ENCODE measurements around the gene ZNF205. TPM values are rescaled to one million over a fixed set of nuclear protein-coding genes. Genes with fewer than 3 reads are reported as not detected.
A peak's percentile ranks its signal among the peaks of the same experiment; 100 is the strongest.

The ZNF205 gene
- total and polyA plus RNA-seq, 7 donors = 1.8 to 5.4 (median 1.9) TPM

DNA sequence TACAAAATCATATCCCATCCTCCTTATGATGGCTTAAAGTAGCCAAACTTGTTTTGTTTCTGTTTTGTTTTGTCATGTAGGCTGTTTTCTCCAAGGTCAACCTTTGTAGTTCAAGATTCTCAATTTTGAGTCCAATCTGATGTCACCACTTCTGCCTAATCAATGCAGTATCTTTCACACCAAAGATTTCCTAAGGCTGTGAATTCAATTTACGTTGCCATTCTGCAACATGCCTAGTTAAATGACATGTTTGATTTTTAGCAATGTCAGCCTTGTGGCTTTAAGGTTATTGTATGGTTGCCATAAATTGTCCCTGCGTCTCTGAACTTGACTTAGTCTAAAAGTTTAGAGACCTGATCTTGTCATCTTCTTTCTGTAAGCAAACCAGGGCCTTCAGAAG is 42.8 kb downstream of the ZNF205 start:
- intact Hi-C loops (cut with DNase I) = no loop called here
- ATAC-seq (no peak), DNase-seq (no peak)
- no peaks in the 10 kb centered on the region for H3K9me3 ChIP-seq
- H3K36me3 ChIP-seq (ENCODE audit: insufficient read depth in 1 of 2, low read depth in 1 of 2) = no peaks in the 10 kb centered on the region
- 63 to 92% (median 84%) methylated on average over 2 of the region's 2 CpGs for WGBS, 3 donors
- peaks cover 18% of the 10 kb centered on the region for H3K4me1 ChIP-seq
- H3K27ac ChIP-seq = no peak overlapping the region
- peaks cover 0 to 24% (median 23%) of the 10 kb centered on the region in 3 donors for H3K27me3 ChIP-seq (ENCODE audit: insufficient read depth in 3 of 3, low read length in 2 of 3)
- no peak overlapping the region for H3K4me3 ChIP-seq
- TF ChIP-seq, protein P1, sequence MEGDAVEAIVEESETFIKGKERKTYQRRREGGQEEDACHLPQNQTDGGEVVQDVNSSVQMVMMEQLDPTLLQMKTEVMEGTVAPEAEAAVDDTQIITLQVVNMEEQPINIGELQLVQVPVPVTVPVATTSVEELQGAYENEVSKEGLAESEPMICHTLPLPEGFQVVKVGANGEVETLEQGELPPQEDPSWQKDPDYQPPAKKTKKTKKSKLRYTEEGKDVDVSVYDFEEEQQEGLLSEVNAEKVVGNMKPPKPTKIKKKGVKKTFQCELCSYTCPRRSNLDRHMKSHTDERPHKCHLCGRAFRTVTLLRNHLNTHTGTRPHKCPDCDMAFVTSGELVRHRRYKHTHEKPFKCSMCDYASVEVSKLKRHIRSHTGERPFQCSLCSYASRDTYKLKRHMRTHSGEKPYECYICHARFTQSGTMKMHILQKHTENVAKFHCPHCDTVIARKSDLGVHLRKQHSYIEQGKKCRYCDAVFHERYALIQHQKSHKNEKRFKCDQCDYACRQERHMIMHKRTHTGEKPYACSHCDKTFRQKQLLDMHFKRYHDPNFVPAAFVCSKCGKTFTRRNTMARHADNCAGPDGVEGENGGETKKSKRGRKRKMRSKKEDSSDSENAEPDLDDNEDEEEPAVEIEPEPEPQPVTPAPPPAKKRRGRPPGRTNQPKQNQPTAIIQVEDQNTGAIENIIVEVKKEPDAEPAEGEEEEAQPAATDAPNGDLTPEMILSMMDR (IDR thresholded peaks at IDR 0.05) = no peak

DNA sequence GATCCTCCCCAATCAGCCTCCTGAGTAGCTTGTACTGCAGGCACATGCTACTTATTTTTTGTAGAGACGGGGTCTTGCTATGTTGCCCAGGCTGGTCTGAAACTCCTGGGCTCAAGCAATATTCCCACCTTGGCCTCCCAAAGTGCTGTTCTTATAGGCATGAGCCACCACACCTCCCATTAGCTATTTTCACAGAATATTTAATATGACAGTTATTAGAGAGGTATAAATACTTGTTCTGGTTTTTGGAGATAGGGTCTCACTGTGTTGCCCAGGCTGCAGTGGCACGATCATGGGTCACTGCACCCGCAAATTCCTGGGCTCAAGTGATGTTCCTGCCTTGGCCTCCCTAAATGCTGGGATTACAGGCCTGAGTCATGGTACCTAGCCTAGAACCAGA is 43.6 kb downstream of the ZNF205 start:
- Histone ChIP-seq H3K4me3 (no peak overlapping the region), H3K27ac (no peak overlapping the region), H3K36me3 (ENCODE audit: insufficient read depth in 1 of 2, low read depth in 1 of 2) (no peaks in the 10 kb centered on the region), H3K9me3 (no peaks in the 10 kb centered on the region), H3K27me3 (ENCODE audit: insufficient read depth in 3 of 3, low read length in 2 of 3) (peaks cover 0 to 28% (median 25%) of the 10 kb centered on the region in 3 donors), H3K4me1 (peaks cover 18% of the 10 kb centered on the region)
- intact Hi-C loops (cut with DNase I) = no loop called here
- ATAC-seq (no peak), DNase-seq (no peak)
- TF ChIP-seq, protein P1 (IDR thresholded peaks at IDR 0.05) = no peak
- WGBS, 3 donors = 94 to 97% (median 96%) methylated on average over 3 of the region's 3 CpGs

DNA sequence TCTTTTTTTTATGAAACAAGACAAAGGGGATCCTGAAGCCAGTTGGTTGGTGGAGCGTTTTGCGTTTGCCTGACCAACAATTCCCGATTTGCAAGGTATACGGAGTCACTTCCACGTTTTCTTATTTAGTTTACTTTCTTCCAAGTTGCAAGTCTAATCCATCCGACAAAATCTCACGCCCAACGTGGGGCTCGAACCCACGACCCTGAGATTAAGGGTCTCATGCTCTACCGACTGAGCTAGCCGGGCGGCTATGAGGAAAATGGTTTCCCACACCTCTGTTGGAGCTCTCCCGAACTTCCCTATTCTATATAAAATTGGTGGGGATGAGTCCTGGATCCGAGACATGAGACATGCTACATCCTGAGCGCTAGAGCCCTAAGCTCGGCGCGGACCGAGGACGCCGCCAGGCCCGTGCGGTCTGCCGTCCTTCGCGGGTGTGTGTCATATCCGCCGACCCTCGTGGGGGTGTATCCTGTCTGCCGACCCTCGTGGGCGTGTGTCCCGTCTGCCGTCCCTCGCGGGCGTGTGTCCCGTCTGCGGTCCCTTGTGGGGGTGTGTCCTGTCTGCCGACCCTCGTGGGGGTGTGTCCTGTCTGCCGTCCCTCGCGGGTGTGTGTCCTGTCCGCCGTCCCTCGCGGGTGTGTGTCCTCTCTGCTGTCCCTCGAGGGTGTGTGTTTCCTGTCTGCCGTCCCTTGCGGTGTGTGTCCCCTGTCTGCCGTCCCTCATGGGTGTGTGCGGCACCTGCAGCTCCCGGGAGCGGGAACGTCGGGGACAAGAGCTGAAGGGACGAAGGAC is 45.0 kb downstream of the ZNF205 start:
- WGBS, 3 donors = 2 to 3% (median 2%) methylated on average over 53 to 59 of the region's 59 CpGs
- TF ChIP-seq, protein P1 (IDR thresholded peaks at IDR 0.05) = no peak
- H3K4me1 ChIP-seq = peaks cover 8% of the 10 kb centered on the region
- intact Hi-C loops (cut with DNase I) = no loop called here
- ATAC-seq (peak; percentile 21 to 32 (median 27)), DNase-seq (peak; percentile 60 to 62)
- peak overlapping the region; percentile 77 for H3K4me3 ChIP-seq
- H3K9me3 ChIP-seq = no peaks in the 10 kb centered on the region
- H3K27me3 ChIP-seq (ENCODE audit: insufficient read depth in 3 of 3, low read length in 2 of 3) = peaks cover 0 to 43% (median 31%) of the 10 kb centered on the region in 3 donors
- H3K27ac ChIP-seq = peak overlapping the region; percentile 58
- H3K36me3 ChIP-seq (ENCODE audit: insufficient read depth in 1 of 2, low read depth in 1 of 2) = no peaks in the 10 kb centered on the region

DNA sequence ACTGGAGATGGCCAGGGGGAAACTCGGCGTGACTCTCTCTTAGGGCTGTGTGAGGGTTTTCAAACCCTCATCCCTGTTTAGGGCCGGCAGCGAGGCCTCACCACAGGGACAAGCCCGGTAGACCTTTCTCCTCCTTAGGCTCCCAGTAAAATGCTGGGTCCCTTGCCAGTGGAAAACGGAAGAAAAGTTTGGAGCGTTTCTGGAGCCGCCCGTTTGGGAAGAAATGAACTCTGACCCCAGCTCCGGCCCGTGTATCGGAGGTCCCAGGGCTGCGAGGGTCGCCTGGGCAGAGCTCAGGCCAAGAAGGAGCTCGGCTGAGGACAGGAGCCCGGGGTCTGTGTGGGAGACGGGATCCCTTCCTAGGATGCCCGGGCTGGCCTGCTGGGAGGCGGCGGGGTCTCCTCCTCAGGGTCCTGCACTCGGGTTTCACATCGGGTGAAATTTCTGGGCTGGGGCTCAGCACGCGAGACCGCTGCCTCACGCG is 45.7 kb downstream of the ZNF205 start:
- H3K27me3 ChIP-seq (ENCODE audit: insufficient read depth in 3 of 3, low read length in 2 of 3) = peaks cover 0 to 44% (median 31%) of the 10 kb centered on the region in 3 donors
- H3K4me3 ChIP-seq = peak overlapping the region; percentile 77
- H3K27ac ChIP-seq = peak overlapping the region; percentile 58
- DNase-seq = peak in 1 of 2 donors; percentile 62
- no peaks in the 10 kb centered on the region for H3K9me3 ChIP-seq
- intact Hi-C loops (cut with DNase I) = no loop called here
- TF ChIP-seq, protein P1 (IDR thresholded peaks at IDR 0.05) = no peak
- peak in 3 of 4 donors; percentile 25 to 40 (median 31) for ATAC-seq
- H3K36me3 ChIP-seq (ENCODE audit: insufficient read depth in 1 of 2, low read depth in 1 of 2) = no peaks in the 10 kb centered on the region
- WGBS, 3 donors = 1% methylated on average over 27 of the region's 27 CpGs
- peaks cover 5% of the 10 kb centered on the region for H3K4me1 ChIP-seq

Measured in psoas muscle (tissue), 8 donors.